Measurements from ENCODE around the gene FBXO44.

- TF ChIP-seq CTCF (IDR thresholded peaks at IDR 0.05) (no peak), EP300 (IDR thresholded peaks at IDR 0.05) (no peak), POLR2A (IDR thresholded peaks at IDR 0.05; ENCODE audit: low read depth) (no peak)
Measured at GRCh38 chr1:11626551-11626950, 28.1 kb upstream of the FBXO44 start.
